Spleen (tissue), 7 donors: ENCODE data around the gene SMCO1.

ENCODE experiments used
- CTCF ChIP-seq, 11 experiments: fragments of 200-600 bp in 7 of 11; fragments of 450-650 bp in 4 of 11; sonication (generic) in 4 of 11; IDR thresholded peaks in 8 of 11; conservative IDR thresholded peaks in 3 of 11; 1 replicate in 7 of 11; 2 replicates in 4 of 11; pipeline versions ENCODE4 v1.4.0 to v1.8.0; 2016 to 2021; ENCODE audit warnings: antibody characterized with exemption in 11 of 11, inconsistent platforms in 4 of 11, mild to moderate bottlenecking in 1 of 11
- POLR2AphosphoS5 ChIP-seq, 3 donors: sonication (generic); formaldehyde crosslinking; IDR thresholded peaks; one replicate each; pipeline ENCODE4 v1.5.1; 2017; ENCODE audit warnings: antibody characterized with exemption in 3 of 3
- donor health status: DM: no; HTN: no; CAD: no; lungs with moderate emphysema.
- donor health status: DM: no; HTN: no; CAD: no.
- donor health status: DM: no; HTN: no; CAD: no.

GRCh38 chr3:196502775-196503195 lies 12.4 kb downstream of the SMCO1 start:
- TF ChIP-seq POLR2AphosphoS5 (IDR thresholded peaks at IDR 0.05) (peak in 1 of 3 donors; percentile 35), CTCF (IDR thresholded peaks at IDR 0.05 in 8 of 11, conservative IDR thresholded peaks at IDR 0.05 in 3 of 11) (peak in 1 of 11 experiments; percentile 7)
